NOMO-1 treated with DMSO at 0.1 percent for 48 hours (cell line): ENCODE data around the gene JAK2.

Experiments
- DNase-seq: peaks from one replicate; lab custom pipeline; 2025; ENCODE audit not compliant: unreplicated experiment; lab: John Stamatoyannopoulos, UW

The JAK2 gene

DNA sequence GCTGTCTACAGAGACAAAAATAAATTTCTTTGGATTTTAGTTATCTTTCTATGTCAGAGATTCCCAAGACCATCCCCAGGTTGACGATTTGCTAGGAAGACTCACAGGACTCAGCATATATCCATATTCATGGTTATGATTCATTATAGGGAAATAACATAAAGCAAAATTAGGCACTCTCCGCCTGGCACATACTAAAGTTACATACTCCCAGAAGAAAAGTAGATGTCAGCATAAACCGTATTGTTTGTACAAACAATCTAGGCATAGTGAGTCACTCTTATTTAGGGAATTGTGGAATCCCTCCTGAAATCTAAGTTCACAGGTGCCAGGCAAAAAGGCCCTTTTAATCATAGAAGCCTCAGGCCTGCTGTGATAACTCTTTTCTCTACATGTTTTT is 137.4 kb downstream of the JAK2 start:
- DNase-seq = no peak

GRCh38 chr9:5140151-5140550 is 155.1 kb downstream of the JAK2 start:
- DNase-seq = no peak

GRCh38 chr9:5144217-5144616 is 159.1 kb downstream of the JAK2 start:
- DNase-seq = no peak

- no peak for DNase-seq
Observed at GRCh38 chr9:5146241-5146640, 161.2 kb downstream of the JAK2 start.
